Mesothelial cell of epicardium (in vitro differentiated cells): ENCODE measurements around the gene PTGER4. TPM values are rescaled to one million over a fixed set of nuclear protein-coding genes. Genes with fewer than 3 reads are reported as not detected.

ENCODE experiments used
- DNase-seq, 2 experiments: peaks; one replicate each; pipeline ENCODE4 v3.0.0; 2021; ENCODE audit warnings: low spot score in 2 of 2; ENCODE audit not compliant: unreplicated experiment in 2 of 2
- H3K27ac Mint-ChIP-seq: 2 replicates; pipeline ENCODE4 v1.8.0; 2021; ENCODE audit warnings: mixed read lengths
- H3K27me3 Mint-ChIP-seq: 2 replicates; pipeline ENCODE4 v1.8.0; 2021; ENCODE audit warnings: low read depth, mixed read lengths
- H3K36me3 Mint-ChIP-seq: 2 replicates; pipeline ENCODE4 v1.8.0; 2021; ENCODE audit warnings: mixed read lengths
- H3K4me1 Mint-ChIP-seq: 2 replicates; pipeline ENCODE4 v1.8.0; 2021; ENCODE audit warnings: mixed read lengths
- H3K4me3 Mint-ChIP-seq: 2 replicates; pipeline ENCODE4 v1.8.0; 2021; ENCODE audit warnings: mild to moderate bottlenecking, moderate library complexity, mixed read lengths
- H3K9me3 Mint-ChIP-seq: 2 replicates; pipeline ENCODE4 v1.8.0; 2021; ENCODE audit warnings: mixed read lengths
- total RNA-seq: library from RNA; stranded (reverse); gene quantifications from 3 replicates; pipeline ENCODE4 v1.2.1, GENCODE V29; 2021
- TF ChIP-seq, protein P1 (sequence below): fragments of 200-600 bp; sonication (generic); IDR thresholded peaks from one replicate; pipeline ENCODE4 v1.5.0; 2021; ENCODE audit warnings: antibody characterized with exemption; ENCODE audit not compliant: unreplicated experiment

Gene PTGER4
- total RNA-seq, 1 donor from 2014 or later: 40.0 TPM

DNA sequence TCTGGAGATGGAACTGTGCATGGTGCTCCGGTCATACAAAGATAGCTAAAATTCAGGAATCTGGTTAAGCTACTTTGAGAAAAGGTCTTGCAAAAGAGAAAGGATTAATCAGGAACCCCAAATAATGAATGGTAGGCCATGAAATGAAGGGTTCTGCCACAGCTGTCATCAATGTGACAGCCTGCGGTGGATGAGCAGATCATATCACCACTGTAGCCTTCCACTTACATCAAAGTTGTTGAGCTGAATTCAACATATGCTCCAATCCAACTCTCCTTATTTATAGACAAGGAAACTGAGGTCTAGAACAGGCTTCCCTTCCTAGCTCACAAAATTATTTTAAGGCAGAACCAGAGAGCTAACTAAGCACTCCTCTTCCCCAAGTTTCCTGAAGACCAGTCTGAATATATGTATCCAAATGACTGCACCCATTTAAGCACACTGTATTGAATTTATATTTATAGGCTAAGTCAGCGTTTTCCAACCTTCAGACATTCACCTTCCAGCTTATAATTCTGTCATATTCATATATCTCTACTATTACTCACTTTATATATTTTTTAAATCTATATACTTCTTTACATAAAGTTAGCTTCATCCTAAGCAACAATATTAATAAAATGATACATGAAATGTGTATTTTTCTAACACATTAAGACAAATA, 13.9 kb upstream of the PTGER4 start:
- Mint-ChIP-seq H3K27me3 (peaks cover 20% of the 10 kb centered on the region), H3K36me3 (no peaks in the 10 kb centered on the region), H3K9me3 (no peaks in the 10 kb centered on the region), H3K4me3 (no peak overlapping the region), H3K27ac (no peak overlapping the region), H3K4me1 (peaks cover 9% of the 10 kb centered on the region)
- no peak for DNase-seq
- TF ChIP-seq, protein P1, sequence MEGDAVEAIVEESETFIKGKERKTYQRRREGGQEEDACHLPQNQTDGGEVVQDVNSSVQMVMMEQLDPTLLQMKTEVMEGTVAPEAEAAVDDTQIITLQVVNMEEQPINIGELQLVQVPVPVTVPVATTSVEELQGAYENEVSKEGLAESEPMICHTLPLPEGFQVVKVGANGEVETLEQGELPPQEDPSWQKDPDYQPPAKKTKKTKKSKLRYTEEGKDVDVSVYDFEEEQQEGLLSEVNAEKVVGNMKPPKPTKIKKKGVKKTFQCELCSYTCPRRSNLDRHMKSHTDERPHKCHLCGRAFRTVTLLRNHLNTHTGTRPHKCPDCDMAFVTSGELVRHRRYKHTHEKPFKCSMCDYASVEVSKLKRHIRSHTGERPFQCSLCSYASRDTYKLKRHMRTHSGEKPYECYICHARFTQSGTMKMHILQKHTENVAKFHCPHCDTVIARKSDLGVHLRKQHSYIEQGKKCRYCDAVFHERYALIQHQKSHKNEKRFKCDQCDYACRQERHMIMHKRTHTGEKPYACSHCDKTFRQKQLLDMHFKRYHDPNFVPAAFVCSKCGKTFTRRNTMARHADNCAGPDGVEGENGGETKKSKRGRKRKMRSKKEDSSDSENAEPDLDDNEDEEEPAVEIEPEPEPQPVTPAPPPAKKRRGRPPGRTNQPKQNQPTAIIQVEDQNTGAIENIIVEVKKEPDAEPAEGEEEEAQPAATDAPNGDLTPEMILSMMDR: no peak

DNA sequence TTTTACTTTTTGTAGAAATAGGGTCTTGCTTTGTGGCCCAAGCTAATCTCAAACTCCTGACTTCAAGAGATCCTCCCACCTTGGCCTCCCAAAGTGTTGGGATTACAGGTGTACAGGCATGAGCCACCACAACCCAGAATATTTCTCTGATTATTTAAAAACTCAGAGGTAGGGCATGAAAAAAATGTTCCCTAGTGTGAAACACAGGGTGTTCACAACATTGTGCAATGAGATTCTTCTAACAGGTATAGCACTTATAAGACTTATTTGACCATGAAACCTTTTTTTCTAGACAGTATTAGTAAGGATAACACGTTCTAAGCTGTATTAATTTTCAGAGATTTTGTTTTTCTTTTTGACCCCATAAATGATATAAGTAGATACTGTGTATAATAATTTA, 13.1 kb upstream of the PTGER4 start:
- TF ChIP-seq, protein P1: no peak
- Mint-ChIP-seq H3K4me3 (no peak overlapping the region), H3K4me1 (peaks cover 14% of the 10 kb centered on the region), H3K9me3 (no peaks in the 10 kb centered on the region), H3K36me3 (no peaks in the 10 kb centered on the region), H3K27me3 (peaks cover 24% of the 10 kb centered on the region), H3K27ac (no peak overlapping the region)
- no peak for DNase-seq

DNA sequence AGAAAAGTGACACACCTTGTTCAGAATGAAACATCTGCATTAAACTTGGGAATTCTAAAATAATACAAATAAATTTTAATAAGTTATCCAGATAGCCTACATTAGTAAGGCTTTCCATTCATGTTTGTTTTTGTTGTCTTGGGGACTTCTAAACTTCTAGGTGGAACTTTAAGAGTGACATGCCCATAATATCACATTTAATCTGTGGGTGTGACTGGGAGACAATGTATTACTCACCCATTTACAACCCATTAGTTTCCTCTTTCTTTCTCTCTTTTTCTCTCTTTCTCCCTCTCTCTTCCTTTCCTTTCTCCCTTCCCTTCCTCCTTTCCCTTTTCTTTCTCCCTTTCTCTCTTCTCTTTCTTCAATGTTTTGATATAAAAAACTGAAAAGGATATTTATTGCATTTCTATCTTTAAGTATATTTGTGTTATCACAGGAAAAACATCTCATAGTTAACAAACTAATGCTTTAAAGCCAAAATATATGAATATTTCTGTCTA, 12.5 kb upstream of the PTGER4 start:
- no peak overlapping the region for H3K4me3 Mint-ChIP-seq
- H3K27ac Mint-ChIP-seq: no peak overlapping the region
- no peak for DNase-seq
- TF ChIP-seq, protein P1: no peak
- peaks cover 25% of the 10 kb centered on the region for H3K27me3 Mint-ChIP-seq
- no peaks in the 10 kb centered on the region for H3K9me3 Mint-ChIP-seq
- H3K36me3 Mint-ChIP-seq: no peaks in the 10 kb centered on the region
- H3K4me1 Mint-ChIP-seq: peaks cover 14% of the 10 kb centered on the region

DNA sequence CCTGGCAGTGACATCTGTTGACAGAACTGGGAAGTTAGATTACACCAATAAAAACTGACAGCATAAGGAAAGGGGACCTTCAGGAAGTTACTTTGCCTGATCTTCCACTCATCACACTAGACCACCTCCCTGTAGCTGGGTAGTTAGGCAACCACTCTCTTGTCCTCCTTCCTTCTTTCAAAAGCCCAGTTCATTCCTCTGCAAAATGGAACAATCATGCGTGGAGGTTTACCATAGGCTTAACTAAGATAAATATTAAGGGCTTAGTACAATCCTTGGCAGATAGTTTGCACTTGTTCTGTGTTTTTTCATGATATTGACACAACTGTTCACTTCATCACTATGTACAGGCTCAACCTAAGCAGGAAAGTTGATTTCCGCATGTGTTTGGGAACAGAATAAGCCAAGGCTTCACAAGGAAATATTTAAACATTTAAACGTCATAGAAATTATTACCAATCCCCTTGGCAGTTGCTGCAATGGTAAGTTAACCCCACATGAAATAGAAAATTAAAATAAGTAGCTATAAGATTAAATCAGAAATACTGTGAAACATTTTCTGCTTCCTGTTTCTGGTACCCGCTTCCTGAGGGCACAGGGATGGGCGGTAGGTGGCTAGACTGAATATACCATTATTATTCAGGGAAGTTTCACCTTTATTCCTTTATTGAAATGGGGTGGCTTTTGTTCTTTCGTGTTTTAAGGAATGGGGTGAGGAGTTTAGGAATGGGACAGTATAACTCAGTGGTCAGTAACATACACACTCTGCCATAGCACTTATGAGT, 9.9 kb upstream of the PTGER4 start:
- Mint-ChIP-seq H3K27me3 (peaks cover 36% of the 10 kb centered on the region), H3K27ac (no peak overlapping the region), H3K4me1 (peaks cover 15% of the 10 kb centered on the region), H3K36me3 (no peaks in the 10 kb centered on the region), H3K9me3 (no peaks in the 10 kb centered on the region), H3K4me3 (no peak overlapping the region)
- no peak for DNase-seq
- TF ChIP-seq, protein P1: no peak

DNA sequence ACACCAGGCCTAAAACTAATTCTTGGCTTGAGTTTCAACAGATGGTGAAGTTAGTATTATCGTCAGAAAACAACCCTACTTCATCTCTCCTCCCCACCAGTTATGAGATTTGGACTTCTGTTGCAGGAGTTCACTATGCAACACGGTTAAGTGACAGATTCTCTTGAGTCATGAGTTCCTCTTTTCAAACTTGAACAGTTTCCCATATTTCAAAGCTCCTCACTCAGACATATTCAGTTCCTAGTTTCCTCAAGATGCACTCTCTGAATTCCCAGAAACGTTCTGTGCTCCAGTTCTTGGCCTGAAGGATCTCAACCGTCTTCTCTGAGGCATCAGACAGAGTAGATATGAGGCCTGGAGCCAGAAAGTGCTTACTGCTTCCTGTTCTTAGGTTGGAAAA, 7.3 kb upstream of the PTGER4 start:
- TF ChIP-seq, protein P1: no peak
- H3K4me1 Mint-ChIP-seq: peaks cover 27% of the 10 kb centered on the region
- DNase-seq: no peak
- peaks cover 39% of the 10 kb centered on the region for H3K27me3 Mint-ChIP-seq
- no peaks in the 10 kb centered on the region for H3K36me3 Mint-ChIP-seq
- H3K4me3 Mint-ChIP-seq: no peak overlapping the region
- no peak overlapping the region for H3K27ac Mint-ChIP-seq
- no peaks in the 10 kb centered on the region for H3K9me3 Mint-ChIP-seq
